Ovary (tissue), 9 donors: ENCODE results near the gene GABRG3. TPM values are rescaled to one million over a fixed set of nuclear protein-coding genes. Genes with fewer than 3 reads are reported as not detected.

Source experiments
- DNase-seq, 5 donors: peaks; one replicate each; pipeline ENCODE4 v3.0.0-alpha.2; 2019 to 2020
- H3K27ac ChIP-seq, 2 donors: fragments of 200-600 bp; one replicate each; pipeline versions ENCODE4 v1.5.1 to v1.8.0; 2019 to 2022
- H3K27me3 ChIP-seq: fragments of 200-600 bp; one replicate; pipeline ENCODE4 v1.8.0; 2022
- H3K36me3 ChIP-seq: fragments of 200-600 bp; sonication (generic); one replicate; pipeline ENCODE4 v1.5.1; 2019
- H3K4me1 ChIP-seq: one replicate; pipeline ENCODE4 v1.8.1; 2013; ENCODE audit warnings: mild to moderate bottlenecking, moderate library complexity; ENCODE audit not compliant: insufficient read depth
- H3K4me3 ChIP-seq: fragments of 200-600 bp; sonication (generic); one replicate; pipeline ENCODE4 v1.5.1; 2017
- H3K9me3 ChIP-seq, 2 donors: fragments of 200-600 bp in 1 of 2; sonication (generic) in 1 of 2; one replicate each; pipeline versions ENCODE4 v1.5.1 to v1.8.1; 2013 to 2019; ENCODE audit warnings: mild to moderate bottlenecking in 1 of 2, moderate library complexity in 1 of 2
- EP300 ChIP-seq: sonication (generic); formaldehyde crosslinking; IDR thresholded peaks from one replicate; pipeline ENCODE4 v1.6.1; 2017; ENCODE audit warnings: antibody characterized with exemption
- POLR2A ChIP-seq: fragments of 450-650 bp; IDR thresholded peaks from one replicate; pipeline ENCODE4 v1.6.1; 2017; ENCODE audit warnings: antibody characterized with exemption, mild to moderate bottlenecking, moderate library complexity
- WGBS, 3 donors: extraction: QIAGEN DNeasy Blood & Tissue Kit in 1 of 3; methylation state at CpG; one replicate each; pipeline versions ENCODE4 v1.1.5 to v1.1.7; 2013 to 2017; 5-methylcytosine and 5-hydroxymethylcytosine counted together
- intact Hi-C, 4 donors: fragments of 100-400 bp; cut with DNase I; formaldehyde crosslinking; loops; one replicate each; pipeline versions ENCODE4 v1.11.0 to v1.15.1; 2022 to 2023
- polyA plus RNA-seq, 2 donors: library from polyadenylated mRNA; stranded (reverse); fragments of 200-250 nt in 1 of 2; fragments of 350-450 nt in 1 of 2; fragmentation: Illumina TruSeq in 1 of 2; extraction: RNeasy Lipid Tissue Mini Kit (QIAGEN cat#74804) in 1 of 2; gene quantifications; one replicate each; pipeline ENCODE4 v1.2.3, GENCODE V29; 2013 to 2014
- total RNA-seq, 7 donors: library from RNA; depleted of rRNA in 2 of 7; stranded (reverse); fragments of >200 nt in 2 of 7; fragmentation: NEBNext Ultra II Directional in 3 of 7; extraction: Animal tissue kit (Norgen Biotek cat#: 25700) in 3 of 7; gene quantifications; one replicate each; pipeline versions ENCODE4 v1.1.0 to v1.2.4, GENCODE V29; 2016 to 2023
- TF ChIP-seq, protein P1 (sequence below), 3 donors: fragments of 450-650 bp in 2 of 3; fragments of 200-600 bp in 1 of 3; IDR thresholded peaks; one replicate each; pipeline versions ENCODE4 v1.5.1 to v1.8.0; 2016 to 2022; ENCODE audit warnings: antibody characterized with exemption in 3 of 3, mild to moderate bottlenecking in 1 of 3
- donor health status: DM: no; HTN: no; CAD: no; lungs with moderate emphysema.
- donor health status: DM: no; HTN: no; CAD: no.
- donor health status: Bipolar disorder and iron deficiency.
- donor health status: DM: yes; HTN: yes; CAD: no.
- donor health status: DM: no; HTN: no; CAD: no.
- donor health status: DM: yes; HTN: yes; CAD: no.

Gene GABRG3
- total and polyA plus RNA-seq, 9 donors = 0.01 to 0.18 (median 0.13) TPM; not detected in 6

DNA sequence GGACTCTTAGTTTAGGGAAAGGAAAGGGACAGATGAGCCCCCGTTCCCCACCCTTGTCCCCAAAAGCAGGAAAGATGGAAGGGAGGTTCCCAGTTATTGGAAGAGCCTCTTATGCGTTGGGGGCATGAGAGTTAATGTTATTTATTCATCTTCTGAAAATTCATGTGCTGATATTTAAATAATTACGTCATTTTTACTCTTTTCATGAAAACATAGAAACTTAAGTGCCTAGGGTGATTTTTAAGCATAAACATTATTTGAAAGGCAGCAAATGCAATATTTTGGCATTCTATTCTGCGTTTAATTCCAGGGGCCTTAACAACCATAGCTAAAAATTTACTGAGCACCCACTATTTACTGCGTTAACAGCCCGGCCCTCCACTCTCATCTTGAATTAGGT, 48.7 kb downstream of the GABRG3 start:
- no peaks in the 10 kb centered on the region for H3K4me1 ChIP-seq
- TF ChIP-seq, protein P1, sequence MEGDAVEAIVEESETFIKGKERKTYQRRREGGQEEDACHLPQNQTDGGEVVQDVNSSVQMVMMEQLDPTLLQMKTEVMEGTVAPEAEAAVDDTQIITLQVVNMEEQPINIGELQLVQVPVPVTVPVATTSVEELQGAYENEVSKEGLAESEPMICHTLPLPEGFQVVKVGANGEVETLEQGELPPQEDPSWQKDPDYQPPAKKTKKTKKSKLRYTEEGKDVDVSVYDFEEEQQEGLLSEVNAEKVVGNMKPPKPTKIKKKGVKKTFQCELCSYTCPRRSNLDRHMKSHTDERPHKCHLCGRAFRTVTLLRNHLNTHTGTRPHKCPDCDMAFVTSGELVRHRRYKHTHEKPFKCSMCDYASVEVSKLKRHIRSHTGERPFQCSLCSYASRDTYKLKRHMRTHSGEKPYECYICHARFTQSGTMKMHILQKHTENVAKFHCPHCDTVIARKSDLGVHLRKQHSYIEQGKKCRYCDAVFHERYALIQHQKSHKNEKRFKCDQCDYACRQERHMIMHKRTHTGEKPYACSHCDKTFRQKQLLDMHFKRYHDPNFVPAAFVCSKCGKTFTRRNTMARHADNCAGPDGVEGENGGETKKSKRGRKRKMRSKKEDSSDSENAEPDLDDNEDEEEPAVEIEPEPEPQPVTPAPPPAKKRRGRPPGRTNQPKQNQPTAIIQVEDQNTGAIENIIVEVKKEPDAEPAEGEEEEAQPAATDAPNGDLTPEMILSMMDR (IDR thresholded peaks at IDR 0.05) = no peak
- no peak for TF ChIP-seq EP300
- TF ChIP-seq POLR2A = no peak
- 64 to 83% (median 74%) methylated on average over 6 of the region's 6 CpGs for WGBS, 3 donors
- H3K9me3 ChIP-seq = no peaks in the 10 kb centered on the region
- no peak for DNase-seq
- no peaks in the 10 kb centered on the region for H3K36me3 ChIP-seq
- intact Hi-C loops = no loop called here
- no peaks in the 10 kb centered on the region for H3K27me3 ChIP-seq
- no peak overlapping the region for H3K4me3 ChIP-seq
- H3K27ac ChIP-seq = no peak overlapping the region

DNA sequence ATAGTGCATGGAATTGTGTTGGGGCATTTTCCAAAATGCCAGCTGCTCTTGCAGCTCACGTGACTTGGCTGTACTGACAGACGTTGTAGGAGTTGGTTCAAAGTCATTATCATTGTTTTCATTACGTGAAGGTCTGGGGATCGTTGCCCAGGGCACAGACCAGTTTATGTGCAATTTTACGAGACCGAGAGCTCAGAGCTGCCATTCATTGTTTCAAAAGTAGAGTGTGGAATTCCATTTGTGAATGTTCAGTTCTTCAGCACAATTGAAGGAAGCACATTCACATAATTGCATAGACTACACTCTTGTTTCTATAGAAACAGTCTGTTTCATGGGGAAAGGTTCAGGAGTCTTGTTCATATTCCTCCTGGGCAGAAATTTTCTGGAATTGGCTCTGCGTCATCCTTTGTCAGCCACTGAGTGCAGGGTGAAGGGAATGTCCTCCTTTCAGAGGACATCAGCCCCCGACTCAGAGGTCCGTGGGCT, 54.5 kb downstream of the GABRG3 start:
- WGBS, 3 donors = 41 to 45% (median 41%) methylated on average over 9 of the region's 9 CpGs

DNA sequence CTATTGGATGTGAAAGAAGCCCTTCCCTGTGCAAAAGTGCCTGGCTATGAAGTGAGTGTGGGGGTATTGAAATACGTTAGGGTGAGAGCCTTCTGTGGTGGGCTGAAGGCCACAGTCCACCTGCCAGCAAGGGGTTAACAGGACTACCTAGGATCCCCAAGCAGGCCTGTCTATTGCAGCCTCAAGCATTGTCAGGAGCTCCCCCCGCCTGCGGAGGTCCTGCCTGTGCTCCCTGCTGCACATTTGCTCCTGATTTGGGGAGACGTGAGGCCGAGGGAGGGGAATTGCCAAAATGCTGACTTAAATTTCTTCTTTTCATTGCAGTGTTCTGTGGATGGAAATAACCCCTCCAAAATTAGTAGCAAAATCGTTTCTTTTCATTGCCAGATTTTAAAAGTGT, 56.2 kb downstream of the GABRG3 start:
- intact Hi-C loops = no loop called here
- H3K36me3 ChIP-seq = no peaks in the 10 kb centered on the region
- no peaks in the 10 kb centered on the region for H3K27me3 ChIP-seq

More for the DNA sequence above, 54.5 kb downstream of the GABRG3 start:
- TF ChIP-seq, protein P1 (IDR thresholded peaks at IDR 0.05) = no peak
- Histone ChIP-seq H3K4me1 (no peaks in the 10 kb centered on the region), H3K27me3 (no peaks in the 10 kb centered on the region), H3K36me3 (no peaks in the 10 kb centered on the region), H3K27ac (no peak overlapping the region), H3K4me3 (no peak overlapping the region), H3K9me3 (no peaks in the 10 kb centered on the region)
- DNase-seq = no peak
- intact Hi-C loops = no loop called here

DNA sequence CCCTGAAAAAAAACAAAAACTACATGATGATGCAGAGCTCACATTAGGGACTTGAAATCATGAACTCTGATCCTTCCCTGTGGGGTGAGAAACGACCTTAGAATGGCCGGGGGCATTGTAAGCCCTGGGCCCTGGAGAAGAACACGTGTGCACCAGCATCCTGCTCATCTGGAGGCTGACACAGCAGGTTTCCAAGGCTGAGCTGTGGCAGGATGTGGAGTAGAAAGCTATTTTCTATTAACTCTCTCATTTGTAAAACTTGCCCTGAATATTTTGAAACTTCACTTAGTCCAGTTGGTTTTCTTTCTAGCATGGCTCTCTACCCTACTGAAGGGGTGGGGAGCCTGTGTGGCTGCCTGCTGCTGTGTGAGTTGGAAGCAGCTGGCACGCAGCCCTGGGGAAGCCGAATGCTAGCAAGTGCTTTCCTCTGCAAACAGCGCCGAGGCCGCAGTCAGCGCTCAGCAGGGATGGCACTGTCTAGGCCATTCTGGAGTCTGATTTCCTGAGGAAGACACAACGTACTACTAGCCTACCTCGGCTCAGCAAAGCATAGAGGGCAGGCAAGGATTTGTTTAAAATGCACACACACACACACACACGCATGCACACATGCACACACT, 58.0 kb downstream of the GABRG3 start:
- TF ChIP-seq EP300 = no peak
- no peaks in the 10 kb centered on the region for H3K36me3 ChIP-seq
- intact Hi-C loops = no loop called here
- 34 to 54% (median 45%) methylated on average over 12 of the region's 12 CpGs for WGBS, 3 donors
- no peak overlapping the region for H3K27ac ChIP-seq
- no peak overlapping the region for H3K4me3 ChIP-seq
- no peaks in the 10 kb centered on the region for H3K9me3 ChIP-seq
- no peaks in the 10 kb centered on the region for H3K27me3 ChIP-seq
- no peak for DNase-seq
- no peaks in the 10 kb centered on the region for H3K4me1 ChIP-seq

More for the DNA sequence above, 56.2 kb downstream of the GABRG3 start:
- 32 to 41% (median 35%) methylated on average over 6 of the region's 6 CpGs for WGBS, 3 donors
- no peaks in the 10 kb centered on the region for H3K9me3 ChIP-seq
- no peak overlapping the region for H3K27ac ChIP-seq
- TF ChIP-seq EP300 (no peak), POLR2A (no peak)
- TF ChIP-seq, protein P1 (IDR thresholded peaks at IDR 0.05) = no peak
- no peaks in the 10 kb centered on the region for H3K4me1 ChIP-seq
- DNase-seq = no peak
- H3K4me3 ChIP-seq = no peak overlapping the region

DNA sequence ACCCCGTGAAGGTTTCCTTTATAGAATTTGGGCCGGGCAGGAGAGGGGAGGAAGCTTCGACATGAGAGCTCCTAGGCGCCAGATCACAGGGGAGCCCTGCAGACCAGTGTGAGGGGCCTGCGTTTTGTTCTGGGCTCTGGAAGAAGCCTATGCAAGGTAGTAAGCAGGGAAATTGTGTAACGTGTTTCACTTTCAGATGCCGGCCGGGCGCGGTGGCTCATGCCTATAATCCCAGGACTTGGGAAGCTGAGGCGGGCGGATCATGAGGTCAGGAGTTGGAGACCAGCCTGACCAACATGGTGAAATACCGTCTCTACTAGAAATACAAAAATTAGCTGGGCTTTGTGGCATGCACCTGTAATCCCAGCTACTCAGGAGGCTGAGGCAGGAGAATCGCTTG, 65.2 kb downstream of the GABRG3 start:
- TF ChIP-seq POLR2A (no peak), EP300 (no peak)
- TF ChIP-seq, protein P1 (IDR thresholded peaks at IDR 0.05) = no peak
- 88 to 93% (median 92%) methylated on average over 14 of the region's 14 CpGs for WGBS, 3 donors
- DNase-seq = no peak
- no peaks in the 10 kb centered on the region for H3K36me3 ChIP-seq
- H3K27ac ChIP-seq = no peak overlapping the region
- intact Hi-C loops = no loop called here
- no peaks in the 10 kb centered on the region for H3K27me3 ChIP-seq
- H3K9me3 ChIP-seq = no peaks in the 10 kb centered on the region
- H3K4me3 ChIP-seq = no peak overlapping the region
- H3K4me1 ChIP-seq = no peaks in the 10 kb centered on the region
